ENCODE results near the gene TWIST1.

The TWIST1 gene

GRCh38 chr7:19105546-19105945 lies 11.9 kb downstream of the TWIST1 start:
- no peaks in the 10 kb centered on the region for H4K20me1 ChIP-seq (ENCODE audit: insufficient read depth, low read length)
- H3K9me3 ChIP-seq (ENCODE audit: low read length), result no peaks in the 10 kb centered on the region
- H3K79me2 ChIP-seq (ENCODE audit: insufficient read depth, low read length), result no peaks in the 10 kb centered on the region
- no peak overlapping the region for H3K4me3 ChIP-seq (ENCODE audit: low read depth, low read length, poor library complexity, severe bottlenecking)
- no peaks in the 10 kb centered on the region for H3K4me1 ChIP-seq (ENCODE audit: insufficient read depth, low read length, severe bottlenecking)
- TF ChIP-seq EZH2 (IDR thresholded peaks at IDR 0.05; ENCODE audit: borderline replicate concordance, low read length), result no peak
- TF ChIP-seq, protein P1, sequence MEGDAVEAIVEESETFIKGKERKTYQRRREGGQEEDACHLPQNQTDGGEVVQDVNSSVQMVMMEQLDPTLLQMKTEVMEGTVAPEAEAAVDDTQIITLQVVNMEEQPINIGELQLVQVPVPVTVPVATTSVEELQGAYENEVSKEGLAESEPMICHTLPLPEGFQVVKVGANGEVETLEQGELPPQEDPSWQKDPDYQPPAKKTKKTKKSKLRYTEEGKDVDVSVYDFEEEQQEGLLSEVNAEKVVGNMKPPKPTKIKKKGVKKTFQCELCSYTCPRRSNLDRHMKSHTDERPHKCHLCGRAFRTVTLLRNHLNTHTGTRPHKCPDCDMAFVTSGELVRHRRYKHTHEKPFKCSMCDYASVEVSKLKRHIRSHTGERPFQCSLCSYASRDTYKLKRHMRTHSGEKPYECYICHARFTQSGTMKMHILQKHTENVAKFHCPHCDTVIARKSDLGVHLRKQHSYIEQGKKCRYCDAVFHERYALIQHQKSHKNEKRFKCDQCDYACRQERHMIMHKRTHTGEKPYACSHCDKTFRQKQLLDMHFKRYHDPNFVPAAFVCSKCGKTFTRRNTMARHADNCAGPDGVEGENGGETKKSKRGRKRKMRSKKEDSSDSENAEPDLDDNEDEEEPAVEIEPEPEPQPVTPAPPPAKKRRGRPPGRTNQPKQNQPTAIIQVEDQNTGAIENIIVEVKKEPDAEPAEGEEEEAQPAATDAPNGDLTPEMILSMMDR (IDR thresholded peaks at IDR 0.05; ENCODE audit: low read length), result no peak
- H3K27ac ChIP-seq (ENCODE audit: low read depth, low read length, poor library complexity, severe bottlenecking), result no peak overlapping the region
- H3K9me2 ChIP-seq (ENCODE audit: low read depth, low read length), result no peaks in the 10 kb centered on the region
- no peak overlapping the region for H3K9ac ChIP-seq (ENCODE audit: low read length)
- H3K27me3 ChIP-seq (ENCODE audit: insufficient read depth, low read length), result no peaks in the 10 kb centered on the region
- no peaks in the 10 kb centered on the region for H3K36me3 ChIP-seq (ENCODE audit: insufficient read depth, low read length)
- H2AFZ ChIP-seq (ENCODE audit: low read length), result no peak overlapping the region
- H3F3A ChIP-seq (ENCODE audit: insufficient read depth, low read length), result no peaks in the 10 kb centered on the region
- no peak overlapping the region for H3K4me2 ChIP-seq (ENCODE audit: low read length)

DNA sequence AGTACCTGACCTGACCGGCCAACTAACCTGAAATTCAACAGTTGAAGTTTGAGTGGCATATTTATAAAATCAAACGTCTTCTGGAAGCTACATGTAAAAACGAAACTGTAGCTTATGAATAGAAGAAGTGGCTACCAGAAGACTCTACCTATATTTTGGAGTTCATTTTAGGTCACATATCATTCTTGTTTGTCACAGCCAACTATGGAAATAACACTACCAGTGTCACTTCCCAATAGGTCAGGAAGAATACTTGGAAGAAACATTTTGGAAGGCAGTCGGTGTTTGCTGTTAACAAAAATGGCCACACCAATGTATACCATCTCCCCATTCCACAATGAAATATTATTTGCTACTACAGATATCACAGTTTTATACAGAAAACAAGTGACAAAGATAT lies 12.6 kb downstream of the TWIST1 start:
- Histone ChIP-seq H3K27ac (ENCODE audit: low read depth, low read length, poor library complexity, severe bottlenecking) (no peak overlapping the region), H3K9me2 (ENCODE audit: low read depth, low read length) (no peaks in the 10 kb centered on the region), H3F3A (ENCODE audit: insufficient read depth, low read length) (no peaks in the 10 kb centered on the region), H3K79me2 (ENCODE audit: insufficient read depth, low read length) (no peaks in the 10 kb centered on the region), H3K9me3 (ENCODE audit: low read length) (no peaks in the 10 kb centered on the region), H4K20me1 (ENCODE audit: insufficient read depth, low read length) (no peaks in the 10 kb centered on the region), H3K4me1 (ENCODE audit: insufficient read depth, low read length, severe bottlenecking) (no peaks in the 10 kb centered on the region), H3K4me3 (ENCODE audit: low read depth, low read length, poor library complexity, severe bottlenecking) (no peak overlapping the region), H3K27me3 (ENCODE audit: insufficient read depth, low read length) (no peaks in the 10 kb centered on the region), H3K4me2 (ENCODE audit: low read length) (no peak overlapping the region), H2AFZ (ENCODE audit: low read length) (no peak overlapping the region), H3K36me3 (ENCODE audit: insufficient read depth, low read length) (no peaks in the 10 kb centered on the region), H3K9ac (ENCODE audit: low read length) (no peak overlapping the region)
- no peak for TF ChIP-seq EZH2 (IDR thresholded peaks at IDR 0.05; ENCODE audit: borderline replicate concordance, low read length)
- TF ChIP-seq, protein P1 (IDR thresholded peaks at IDR 0.05; ENCODE audit: low read length), result no peak

DNA sequence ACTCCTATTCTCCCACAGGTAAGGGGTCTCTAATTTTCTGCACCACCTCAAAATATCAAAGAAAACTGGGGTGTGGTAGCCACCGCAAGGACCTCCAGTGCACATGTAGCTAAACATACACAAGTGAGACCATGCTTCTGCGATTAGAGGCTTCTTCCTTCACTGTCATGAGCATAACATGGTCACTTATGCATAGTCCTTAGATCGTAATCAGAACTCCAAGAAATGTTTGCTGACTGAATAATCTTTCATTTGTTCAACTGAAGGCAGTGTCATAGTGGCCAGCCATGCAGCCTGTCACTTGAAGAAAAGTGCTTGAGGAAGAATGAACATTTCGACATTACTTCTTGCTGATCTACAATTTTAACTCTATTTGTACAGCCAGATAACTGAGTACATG lies 14.6 kb downstream of the TWIST1 start:
- H3F3A ChIP-seq (ENCODE audit: insufficient read depth, low read length), result no peaks in the 10 kb centered on the region
- no peaks in the 10 kb centered on the region for H3K79me2 ChIP-seq (ENCODE audit: insufficient read depth, low read length)
- H4K20me1 ChIP-seq (ENCODE audit: insufficient read depth, low read length), result no peaks in the 10 kb centered on the region
- H3K9me3 ChIP-seq (ENCODE audit: low read length), result no peaks in the 10 kb centered on the region
- no peaks in the 10 kb centered on the region for H3K9me2 ChIP-seq (ENCODE audit: low read depth, low read length)
- H3K9ac ChIP-seq (ENCODE audit: low read length), result no peak overlapping the region
- TF ChIP-seq, protein P1 (IDR thresholded peaks at IDR 0.05; ENCODE audit: low read length), result no peak
- TF ChIP-seq EZH2 (IDR thresholded peaks at IDR 0.05; ENCODE audit: borderline replicate concordance, low read length), result no peak
- no peak overlapping the region for H3K4me2 ChIP-seq (ENCODE audit: low read length)
- H2AFZ ChIP-seq (ENCODE audit: low read length), result no peak overlapping the region
- H3K27me3 ChIP-seq (ENCODE audit: insufficient read depth, low read length), result no peaks in the 10 kb centered on the region
- no peaks in the 10 kb centered on the region for H3K4me1 ChIP-seq (ENCODE audit: insufficient read depth, low read length, severe bottlenecking)
- H3K36me3 ChIP-seq (ENCODE audit: insufficient read depth, low read length), result no peaks in the 10 kb centered on the region
- no peak overlapping the region for H3K27ac ChIP-seq (ENCODE audit: low read depth, low read length, poor library complexity, severe bottlenecking)
- no peak overlapping the region for H3K4me3 ChIP-seq (ENCODE audit: low read depth, low read length, poor library complexity, severe bottlenecking)

Measured in OCI-LY1 (cell line).